Heart right ventricle (tissue), 16 donors: ENCODE results near the gene HACE1. TPM values are rescaled to one million over a fixed set of nuclear protein-coding genes. Genes with fewer than 3 reads are reported as not detected.

Experiments
- ATAC-seq, 8 donors: fragments of 200-7000 bp; cut with Tn5 transposase; one replicate each; pipeline ENCODE4 v1.9.1; 2020; ENCODE audit warnings: mild to moderate bottlenecking in 8 of 8, moderate library complexity in 8 of 8, moderate number of reproducible peaks in 1 of 8
- DNase-seq, 2 donors: peaks; one replicate each; pipeline ENCODE4 v3.0.0-alpha.2; 2020
- H3K27ac ChIP-seq, 10 donors: fragments of 200-600 bp; sonication (generic) in 2 of 10; one replicate each; pipeline versions ENCODE4 v1.5.0 to v1.8.0; 2020 to 2022; ENCODE audit warnings: mild to moderate bottlenecking in 3 of 10
- H3K27me3 ChIP-seq, 7 donors: fragments of 200-600 bp; one replicate each; pipeline ENCODE4 v1.8.0; 2021 to 2022; ENCODE audit warnings: mild to moderate bottlenecking in 2 of 7
- H3K36me3 ChIP-seq, 9 donors: fragments of 200-600 bp; sonication (generic) in 1 of 9; one replicate each; pipeline versions ENCODE4 v1.5.0 to v1.8.0; 2020 to 2022; ENCODE audit warnings: mild to moderate bottlenecking in 2 of 9
- H3K4me1 ChIP-seq, 9 donors: fragments of 200-600 bp; sonication (generic) in 1 of 9; one replicate each; pipeline versions ENCODE4 v1.5.0 to v1.8.0; 2020 to 2022; ENCODE audit warnings: mild to moderate bottlenecking in 4 of 9
- H3K4me3 ChIP-seq, 10 donors: fragments of 200-600 bp; sonication (generic) in 2 of 10; one replicate each; pipeline versions ENCODE4 v1.5.0 to v1.8.0; 2020 to 2022; ENCODE audit warnings: mild to moderate bottlenecking in 7 of 10, moderate library complexity in 2 of 10
- H3K9me3 ChIP-seq, 11 donors: fragments of 200-600 bp in 10 of 11; sonication (generic) in 2 of 11; one replicate each; pipeline versions ENCODE4 v1.5.0 to v1.8.0; 2013 to 2022; ENCODE audit warnings: mild to moderate bottlenecking in 2 of 11, control low read depth in 1 of 11, moderate library complexity in 1 of 11
- CTCF ChIP-seq, 9 donors: fragments of 200-600 bp; sonication (generic) in 2 of 9; IDR thresholded peaks; one replicate each; pipeline versions ENCODE4 v1.5.0 to v1.8.0; 2021 to 2022; ENCODE audit warnings: antibody characterized with exemption in 9 of 9, mild to moderate bottlenecking in 5 of 9, moderate library complexity in 1 of 9
- WGBS, 2 donors: extraction: QIAGEN DNeasy Blood & Tissue Kit; methylation state at CpG; one replicate each; pipeline ENCODE4 v1.1.7; 2013; ENCODE audit warnings: inconsistent platforms in 1 of 2; 5-methylcytosine and 5-hydroxymethylcytosine counted together
- intact Hi-C, 10 donors: fragments of 100-400 bp; cut with DNase I; formaldehyde crosslinking; loops; one replicate each; pipeline versions ENCODE4 v1.11.1 to v1.14.2; 2022
- polyA plus RNA-seq, 2 donors: library from polyadenylated mRNA; stranded (reverse); fragments of 200-250 nt; gene quantifications; one replicate each; pipeline ENCODE4 v1.2.3, GENCODE V29; 2013
- total RNA-seq, 10 donors: library from RNA; stranded (reverse); fragmentation: NEBNext Ultra II Directional in 3 of 10; extraction: Animal tissue kit (Norgen Biotek cat#: 25700) in 3 of 10; gene quantifications; one replicate each; pipeline versions ENCODE4 v1.2.1 to v1.2.4, GENCODE V29; 2021 to 2023
- donor health status: Arrhythmogenic right ventricular cardiomyopathy.
- donor health status: ischemic (EF 13 %, LVEDD 7.1; RV severe dilation, severe dysfunction).
- donor health status: healthy with polysubstance abuse.
- donor health status: DM: no; HTN: yes; CAD: no.
- donor health status: DM: no; HTN: no; CAD: no.
- donor health status: ischemic (EF 25% LVEDD 6.9; RV normal size, moderate dysfunction).
- donor health status: ischemic (EF 25% LVEDD 5.7; RV mildly dilated, moderate dysfunction).
- donor health status: healthy.
- donor health status: DM: yes; HTN: yes; CAD: no.
- donor health status: Ischemic cardiomyopathy.
- donor health status: ischemic (EF 35%, LVEDD 5.7; RV mildly dilated, moderate dysfunction).
- donor health status: nonischemic (EF 11% LVEDD 7.7; RV severe dilation, severe dysfunction).
- donor health status: DM: yes; HTN: yes; CAD: no.
- donor health status: PGD.
- donor health status: ischemic (EF 29% LVEDD 5.4; RV normal size, mild dysfunction).
- donor health status: nonischemic (EF 23%, LVEDD 6.1; RV moderate dilation, normal function).

Gene HACE1
- total and polyA plus RNA-seq, 12 donors: 3.7 to 9.5 (median 7.1) TPM

DNA sequence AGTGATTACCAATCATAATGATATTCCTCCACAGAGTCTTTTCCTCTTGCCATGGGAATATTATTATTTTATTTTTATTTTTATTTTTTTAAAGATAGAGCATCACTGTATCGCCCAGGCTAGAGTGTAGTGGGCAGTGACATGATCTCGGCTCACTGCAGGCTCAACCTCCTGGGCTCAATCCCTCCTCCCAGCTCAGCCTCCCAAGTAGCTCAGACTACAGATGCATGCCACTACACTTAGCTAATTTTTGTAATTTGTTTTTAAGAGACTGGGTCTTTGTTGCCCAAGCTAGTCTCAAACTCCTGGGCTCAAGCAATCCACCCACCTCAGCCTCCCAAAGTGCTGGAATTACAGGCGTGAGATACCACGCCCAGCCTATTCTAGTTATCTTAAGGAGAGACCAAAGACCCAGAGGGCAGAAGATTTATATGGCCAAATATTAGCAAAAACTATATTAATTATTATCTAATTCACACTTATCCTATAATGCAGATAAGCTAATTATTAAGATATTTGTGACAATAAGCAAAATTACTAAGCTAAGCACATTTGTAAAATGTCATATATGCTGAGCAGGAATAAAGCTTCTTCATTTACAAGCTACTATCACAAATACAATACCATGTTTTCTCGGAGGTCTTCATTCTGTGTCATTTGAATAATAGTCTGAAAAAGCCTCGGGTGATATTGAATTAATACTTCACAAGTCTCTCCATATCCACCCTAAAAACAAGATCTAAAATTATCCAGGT, 63.5 kb downstream of the HACE1 start:
- whole genome bisulfite sequencing, 2 donors: 93% methylated on average over 6 of the region's 6 CpGs
- intact Hi-C loops: loop anchor here in 2 of 10 donors (10.0 kb wide), 1 partner anchor 279 kb away; no protein-coding TSS in a partner anchor
- peaks cover 0 to 43% (median 8%) of the 10 kb centered on the region in 9 donors for H3K36me3 ChIP-seq

GRCh38 chr6:104795363-104795762, 64.4 kb downstream of the HACE1 start:
- H3K4me3 ChIP-seq: no peak overlapping the region
- H3K4me1 ChIP-seq: no peaks in the 10 kb centered on the region
- TF ChIP-seq CTCF (IDR thresholded peaks at IDR 0.05): no peak
- ATAC-seq: no peak
- H3K27ac ChIP-seq: no peak overlapping the region
- 97 to 99% methylated on average over 3 of the region's 3 CpGs for WGBS, 2 donors
- H3K9me3 ChIP-seq: no peaks in the 10 kb centered on the region
- intact Hi-C loops: loop anchor here in 2 of 10 donors (10.0 kb wide), 1 partner anchor 279 kb away; no protein-coding TSS in a partner anchor
- DNase-seq: no peak
- H3K27me3 ChIP-seq: no peaks in the 10 kb centered on the region
- H3K36me3 ChIP-seq: peaks cover 0 to 51% (median 8%) of the 10 kb centered on the region in 9 donors

More for the DNA sequence above, 63.5 kb downstream of the HACE1 start:
- peaks cover 0 to 2% (median 0%) of the 10 kb centered on the region in 11 donors for H3K9me3 ChIP-seq
- no peak for TF ChIP-seq CTCF (IDR thresholded peaks at IDR 0.05)
- H3K27me3 ChIP-seq: no peaks in the 10 kb centered on the region
- no peak for DNase-seq
- no peak overlapping the region for H3K4me3 ChIP-seq
- no peak overlapping the region for H3K27ac ChIP-seq
- no peaks in the 10 kb centered on the region for H3K4me1 ChIP-seq
- ATAC-seq: no peak

GRCh38 chr6:104789770-104790190, 69.9 kb downstream of the HACE1 start:
- ATAC-seq (peak in 1 of 8 donors; percentile 15), DNase-seq (no peak)
- Histone ChIP-seq H3K4me3 (no peak overlapping the region), H3K27me3 (no peaks in the 10 kb centered on the region), H3K36me3 (peaks cover 0 to 51% (median 5%) of the 10 kb centered on the region in 9 donors), H3K27ac (no peak overlapping the region), H3K9me3 (no peaks in the 10 kb centered on the region), H3K4me1 (peaks cover 0 to 17% (median 0%) of the 10 kb centered on the region in 9 donors)
- 60 to 65% methylated on average over 5 of the region's 5 CpGs for WGBS, 2 donors
- intact Hi-C loops: loop anchor here in 4 of 10 donors (10.0 kb wide), 1 partner anchor 285 kb away; no protein-coding TSS in a partner anchor
- TF ChIP-seq CTCF (IDR thresholded peaks at IDR 0.05): peak in 7 of 9 donors; percentile 19 to 43 (median 35)

DNA sequence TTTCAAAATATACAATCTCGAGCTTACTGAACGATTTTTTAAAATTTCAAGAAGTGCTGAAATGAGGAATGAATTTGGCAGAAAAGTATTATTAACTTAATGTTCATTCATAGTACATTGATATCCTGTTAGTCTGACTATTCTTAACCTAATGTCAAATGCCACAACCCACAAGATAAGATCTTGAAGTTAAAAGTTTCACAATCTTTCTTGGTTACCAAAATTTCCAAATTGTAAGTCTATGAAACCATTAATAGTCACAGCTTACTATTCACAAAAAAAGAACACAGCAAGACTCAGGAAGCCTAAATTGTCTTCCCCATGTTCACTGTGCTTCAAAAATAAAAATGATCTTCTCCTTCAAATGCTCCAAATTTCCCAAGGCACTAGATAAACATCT, 71.3 kb downstream of the HACE1 start:
- WGBS, 2 donors: 83 to 93% methylated on average over 2 of the region's 2 CpGs
- intact Hi-C loops: loop anchor here in 2 of 10 donors (10.0 kb wide), 1 partner anchor 286 kb away; no protein-coding TSS in a partner anchor

More for the DNA sequence above, 71.3 kb downstream of the HACE1 start:
- H3K36me3 ChIP-seq: peaks cover 0 to 51% (median 0%) of the 10 kb centered on the region in 9 donors
- no peaks in the 10 kb centered on the region for H3K9me3 ChIP-seq
- H3K27ac ChIP-seq: no peak overlapping the region
- ATAC-seq: no peak
- DNase-seq: no peak
- TF ChIP-seq CTCF (IDR thresholded peaks at IDR 0.05): no peak
- H3K4me3 ChIP-seq: no peak overlapping the region
- no peaks in the 10 kb centered on the region for H3K27me3 ChIP-seq
- peaks cover 0 to 17% (median 0%) of the 10 kb centered on the region in 9 donors for H3K4me1 ChIP-seq
